Measurements from ENCODE around the gene TMEM208.

DNA sequence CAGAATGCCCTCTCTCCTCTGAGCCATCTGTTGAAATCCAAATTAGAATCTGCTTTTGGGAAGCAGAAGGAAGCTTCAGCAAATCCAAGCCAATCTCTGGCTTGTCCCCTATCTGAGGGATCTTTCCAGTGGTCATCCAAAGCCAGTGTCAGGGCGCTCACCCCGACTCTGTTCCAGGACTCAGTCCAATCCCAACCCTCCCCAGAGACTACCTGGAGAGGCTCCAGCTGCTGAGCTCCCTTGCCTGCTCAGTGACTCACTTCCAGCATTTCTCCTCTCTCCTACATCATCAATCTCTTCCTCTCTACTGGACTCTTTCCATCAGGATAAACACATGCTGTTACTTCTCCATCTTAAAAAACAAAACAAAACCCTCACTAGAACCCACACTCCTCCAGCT lies 45.6 kb upstream of the TMEM208 start:
- TF ChIP-seq, protein P1, sequence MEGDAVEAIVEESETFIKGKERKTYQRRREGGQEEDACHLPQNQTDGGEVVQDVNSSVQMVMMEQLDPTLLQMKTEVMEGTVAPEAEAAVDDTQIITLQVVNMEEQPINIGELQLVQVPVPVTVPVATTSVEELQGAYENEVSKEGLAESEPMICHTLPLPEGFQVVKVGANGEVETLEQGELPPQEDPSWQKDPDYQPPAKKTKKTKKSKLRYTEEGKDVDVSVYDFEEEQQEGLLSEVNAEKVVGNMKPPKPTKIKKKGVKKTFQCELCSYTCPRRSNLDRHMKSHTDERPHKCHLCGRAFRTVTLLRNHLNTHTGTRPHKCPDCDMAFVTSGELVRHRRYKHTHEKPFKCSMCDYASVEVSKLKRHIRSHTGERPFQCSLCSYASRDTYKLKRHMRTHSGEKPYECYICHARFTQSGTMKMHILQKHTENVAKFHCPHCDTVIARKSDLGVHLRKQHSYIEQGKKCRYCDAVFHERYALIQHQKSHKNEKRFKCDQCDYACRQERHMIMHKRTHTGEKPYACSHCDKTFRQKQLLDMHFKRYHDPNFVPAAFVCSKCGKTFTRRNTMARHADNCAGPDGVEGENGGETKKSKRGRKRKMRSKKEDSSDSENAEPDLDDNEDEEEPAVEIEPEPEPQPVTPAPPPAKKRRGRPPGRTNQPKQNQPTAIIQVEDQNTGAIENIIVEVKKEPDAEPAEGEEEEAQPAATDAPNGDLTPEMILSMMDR (IDR thresholded peaks at IDR 0.05): no peak
- no peak for TF ChIP-seq POLR2A (IDR thresholded peaks at IDR 0.05)
